Mononuclear cell (primary cell): ENCODE measurements around the gene PHF21A. TPM values are rescaled to one million over a fixed set of nuclear protein-coding genes. Genes with fewer than 3 reads are reported as not detected.

Source experiments
- H3K27me3 ChIP-seq: 2 replicates; pipeline ENCODE4 v1.6.0; 2011; ENCODE audit warnings: low read length, control low read depth; ENCODE audit not compliant: insufficient read depth
- H3K4me1 ChIP-seq: 2 replicates; pipeline ENCODE4 v1.5.1; 2011; ENCODE audit warnings: mild to moderate bottlenecking, low read length, control low read depth; ENCODE audit not compliant: insufficient read depth
- H3K4me3 ChIP-seq: 2 replicates; pipeline ENCODE4 v1.5.1; 2011; ENCODE audit warnings: mild to moderate bottlenecking, low read length, moderate library complexity
- H3K9me3 ChIP-seq: 2 replicates; pipeline ENCODE4 v1.5.1; 2011; ENCODE audit warnings: low read depth, mild to moderate bottlenecking, control low read depth, low read length
- total RNA-seq: library from RNA; depleted of rRNA; stranded (reverse); fragments of >200 nt; gene quantifications from one replicate; pipeline ENCODE4 v1.2.3, GENCODE V29; 2012

PHF21A gene
- total RNA-seq, 1 donor = 33.2 TPM

GRCh38 chr11:46072172-46072964, 48.9 kb downstream of the PHF21A start:
- no peaks in the 10 kb centered on the region for H3K9me3 ChIP-seq
- H3K27me3 ChIP-seq = no peaks in the 10 kb centered on the region
- no peaks in the 10 kb centered on the region for H3K4me1 ChIP-seq
- H3K4me3 ChIP-seq = no peak overlapping the region

- Histone ChIP-seq H3K9me3 (no peaks in the 10 kb centered on the region), H3K27me3 (no peaks in the 10 kb centered on the region), H3K4me1 (no peaks in the 10 kb centered on the region), H3K4me3 (no peak overlapping the region)
Observed at GRCh38 chr11:46071091-46071490, 50.2 kb downstream of the PHF21A start.

GRCh38 chr11:46069595-46069994, 51.7 kb downstream of the PHF21A start:
- no peaks in the 10 kb centered on the region for H3K9me3 ChIP-seq
- no peak overlapping the region for H3K4me3 ChIP-seq
- no peaks in the 10 kb centered on the region for H3K4me1 ChIP-seq
- H3K27me3 ChIP-seq = no peaks in the 10 kb centered on the region

- Histone ChIP-seq H3K4me1 (no peaks in the 10 kb centered on the region), H3K4me3 (no peak overlapping the region), H3K27me3 (no peaks in the 10 kb centered on the region), H3K9me3 (no peaks in the 10 kb centered on the region)
Observed at GRCh38 chr11:46066335-46066734, 54.9 kb downstream of the PHF21A start.

- Histone ChIP-seq H3K9me3 (no peaks in the 10 kb centered on the region), H3K4me1 (no peaks in the 10 kb centered on the region), H3K4me3 (no peak overlapping the region), H3K27me3 (no peaks in the 10 kb centered on the region)
Observed at GRCh38 chr11:46065681-46066080, 55.6 kb downstream of the PHF21A start.

- no peaks in the 10 kb centered on the region for H3K27me3 ChIP-seq
- H3K9me3 ChIP-seq = no peaks in the 10 kb centered on the region
- no peaks in the 10 kb centered on the region for H3K4me1 ChIP-seq
- H3K4me3 ChIP-seq = no peak overlapping the region
Observed at GRCh38 chr11:46064221-46064620, 57.0 kb downstream of the PHF21A start.

- H3K4me3 ChIP-seq = no peak overlapping the region
- no peaks in the 10 kb centered on the region for H3K27me3 ChIP-seq
- no peaks in the 10 kb centered on the region for H3K4me1 ChIP-seq
- H3K9me3 ChIP-seq = no peaks in the 10 kb centered on the region
Observed at GRCh38 chr11:46063138-46063537, 58.1 kb downstream of the PHF21A start.

- Histone ChIP-seq H3K4me3 (no peak overlapping the region), H3K4me1 (no peaks in the 10 kb centered on the region), H3K9me3 (no peaks in the 10 kb centered on the region), H3K27me3 (no peaks in the 10 kb centered on the region)
Observed at GRCh38 chr11:46060013-46060412, 61.2 kb downstream of the PHF21A start.

GRCh38 chr11:46057489-46057888, 63.8 kb downstream of the PHF21A start:
- Histone ChIP-seq H3K9me3 (no peaks in the 10 kb centered on the region), H3K27me3 (no peaks in the 10 kb centered on the region), H3K4me1 (no peaks in the 10 kb centered on the region)

GRCh38 chr11:46055371-46055770, 65.9 kb downstream of the PHF21A start:
- Histone ChIP-seq H3K4me1 (no peaks in the 10 kb centered on the region), H3K4me3 (no peak overlapping the region), H3K27me3 (no peaks in the 10 kb centered on the region), H3K9me3 (no peaks in the 10 kb centered on the region)

More at GRCh38 chr11:46057489-46057888, 63.8 kb downstream of the PHF21A start:
- H3K4me3 ChIP-seq = no peak overlapping the region

GRCh38 chr11:46051102-46051501, 70.2 kb downstream of the PHF21A start:
- Histone ChIP-seq H3K4me1 (no peaks in the 10 kb centered on the region), H3K27me3 (no peaks in the 10 kb centered on the region), H3K4me3 (no peak overlapping the region), H3K9me3 (no peaks in the 10 kb centered on the region)

GRCh38 chr11:46050662-46051061, 70.6 kb downstream of the PHF21A start:
- Histone ChIP-seq H3K9me3 (no peaks in the 10 kb centered on the region), H3K27me3 (no peaks in the 10 kb centered on the region), H3K4me1 (no peaks in the 10 kb centered on the region), H3K4me3 (no peak overlapping the region)

- no peak overlapping the region for H3K4me3 ChIP-seq
- H3K4me1 ChIP-seq = no peaks in the 10 kb centered on the region
- H3K9me3 ChIP-seq = no peaks in the 10 kb centered on the region
- no peaks in the 10 kb centered on the region for H3K27me3 ChIP-seq
Observed at GRCh38 chr11:46050003-46050461, 71.2 kb downstream of the PHF21A start.

- H3K4me3 ChIP-seq = no peak overlapping the region
- no peaks in the 10 kb centered on the region for H3K27me3 ChIP-seq
- H3K4me1 ChIP-seq = no peaks in the 10 kb centered on the region
Observed at GRCh38 chr11:46049325-46049897, 71.8 kb downstream of the PHF21A start.

GRCh38 chr11:46048198-46048597, 73.1 kb downstream of the PHF21A start:
- Histone ChIP-seq H3K27me3 (no peaks in the 10 kb centered on the region), H3K4me1 (no peaks in the 10 kb centered on the region), H3K9me3 (no peaks in the 10 kb centered on the region), H3K4me3 (no peak overlapping the region)

More at GRCh38 chr11:46049325-46049897, 71.8 kb downstream of the PHF21A start:
- no peaks in the 10 kb centered on the region for H3K9me3 ChIP-seq

- no peak overlapping the region for H3K4me3 ChIP-seq
- no peaks in the 10 kb centered on the region for H3K4me1 ChIP-seq
- no peaks in the 10 kb centered on the region for H3K27me3 ChIP-seq
- H3K9me3 ChIP-seq = no peaks in the 10 kb centered on the region
Observed at GRCh38 chr11:46047520-46047919, 73.7 kb downstream of the PHF21A start.
